Effector memory CD4-positive, alpha-beta T cell (primary cell): Measurements from ENCODE around the gene KIAA1328.

Experiments
- DNase-seq, 3 donors: peaks; one replicate each; pipeline ENCODE4 v3.0.0-alpha.2; 2020
- H3K27ac ChIP-seq: 2 replicates; pipeline ENCODE4 v1.7.0; 2013; ENCODE audit warnings: mild to moderate bottlenecking, low read length, moderate library complexity; ENCODE audit not compliant: insufficient read depth, poor library complexity, severe bottlenecking
- H3K27me3 ChIP-seq: replicated peaks from 2 replicates; pipeline ENCODE4 v1.7.0; 2013; ENCODE audit warnings: mild to moderate bottlenecking, low read length; ENCODE audit not compliant: insufficient read depth, control insufficient read depth, poor library complexity, severe bottlenecking
- H3K36me3 ChIP-seq: 2 replicates; pipeline ENCODE4 v1.7.0; 2013; ENCODE audit warnings: mild to moderate bottlenecking, low read length, moderate library complexity; ENCODE audit not compliant: control insufficient read depth, insufficient read depth
- H3K4me1 ChIP-seq: 2 replicates; pipeline ENCODE4 v1.7.0; 2013; ENCODE audit warnings: low read length, mild to moderate bottlenecking; ENCODE audit not compliant: control insufficient read depth, insufficient read depth, poor library complexity, severe bottlenecking
- H3K4me3 ChIP-seq: 2 replicates; pipeline ENCODE4 v1.7.0; 2013; ENCODE audit warnings: low read length, low read depth, mild to moderate bottlenecking; ENCODE audit not compliant: insufficient read depth, poor library complexity, severe bottlenecking
- H3K9me3 ChIP-seq: 2 replicates; pipeline ENCODE4 v1.7.0; 2013; ENCODE audit warnings: mild to moderate bottlenecking, low read length, moderate library complexity; ENCODE audit not compliant: control insufficient read depth

Gene KIAA1328

GRCh38 chr18:36917907-36918306 lies 89.0 kb downstream of the KIAA1328 start:
- Histone ChIP-seq H3K9me3 (no peaks in the 10 kb centered on the region), H3K4me3 (no peak overlapping the region), H3K27me3 (no peaks in the 10 kb centered on the region), H3K4me1 (no peaks in the 10 kb centered on the region), H3K27ac (no peak overlapping the region), H3K36me3 (no peaks in the 10 kb centered on the region)
- no peak for DNase-seq

- Histone ChIP-seq H3K4me1 (no peaks in the 10 kb centered on the region), H3K9me3 (no peaks in the 10 kb centered on the region), H3K27me3 (no peaks in the 10 kb centered on the region), H3K4me3 (no peak overlapping the region), H3K27ac (no peak overlapping the region), H3K36me3 (no peaks in the 10 kb centered on the region)
- no peak for DNase-seq
Measured at GRCh38 chr18:36929601-36930000, 100.7 kb downstream of the KIAA1328 start.

- Histone ChIP-seq H3K4me3 (no peak overlapping the region), H3K9me3 (no peaks in the 10 kb centered on the region)
Measured at GRCh38 chr18:36931106-36931505, 102.2 kb downstream of the KIAA1328 start.

GRCh38 chr18:36933552-36933951 lies 104.6 kb downstream of the KIAA1328 start:
- Histone ChIP-seq H3K9me3 (no peaks in the 10 kb centered on the region), H3K27ac (no peak overlapping the region), H3K4me1 (no peaks in the 10 kb centered on the region), H3K36me3 (no peaks in the 10 kb centered on the region), H3K4me3 (no peak overlapping the region), H3K27me3 (no peaks in the 10 kb centered on the region)
- no peak for DNase-seq

More at GRCh38 chr18:36931106-36931505, 102.2 kb downstream of the KIAA1328 start:
- no peak overlapping the region for H3K27ac ChIP-seq
- DNase-seq, result no peak
- no peaks in the 10 kb centered on the region for H3K4me1 ChIP-seq
- no peaks in the 10 kb centered on the region for H3K36me3 ChIP-seq
- H3K27me3 ChIP-seq, result no peaks in the 10 kb centered on the region

- Histone ChIP-seq H3K27me3 (no peaks in the 10 kb centered on the region), H3K27ac (no peak overlapping the region), H3K36me3 (no peaks in the 10 kb centered on the region), H3K9me3 (no peaks in the 10 kb centered on the region), H3K4me1 (no peaks in the 10 kb centered on the region), H3K4me3 (no peak overlapping the region)
- no peak for DNase-seq
Measured at GRCh38 chr18:36934884-36935283, 106.0 kb downstream of the KIAA1328 start.

GRCh38 chr18:36942264-36942663 lies 113.3 kb downstream of the KIAA1328 start:
- Histone ChIP-seq H3K4me1 (no peaks in the 10 kb centered on the region), H3K36me3 (no peaks in the 10 kb centered on the region)
- no peak for DNase-seq

GRCh38 chr18:36947820-36948348 lies 119.0 kb downstream of the KIAA1328 start:
- Histone ChIP-seq H3K36me3 (no peaks in the 10 kb centered on the region), H3K4me3 (no peak overlapping the region), H3K27ac (no peak overlapping the region), H3K27me3 (no peaks in the 10 kb centered on the region), H3K4me1 (no peaks in the 10 kb centered on the region), H3K9me3 (no peaks in the 10 kb centered on the region)
- DNase-seq, result no peak

More at GRCh38 chr18:36942264-36942663, 113.3 kb downstream of the KIAA1328 start:
- H3K27me3 ChIP-seq, result no peaks in the 10 kb centered on the region
- H3K27ac ChIP-seq, result no peak overlapping the region
- no peak overlapping the region for H3K4me3 ChIP-seq
- no peaks in the 10 kb centered on the region for H3K9me3 ChIP-seq

- Histone ChIP-seq H3K27ac (no peak overlapping the region), H3K27me3 (no peaks in the 10 kb centered on the region), H3K4me1 (no peaks in the 10 kb centered on the region), H3K9me3 (no peaks in the 10 kb centered on the region), H3K4me3 (no peak overlapping the region), H3K36me3 (no peaks in the 10 kb centered on the region)
- DNase-seq, result no peak
Measured at GRCh38 chr18:36950282-36950681, 121.4 kb downstream of the KIAA1328 start.

- H3K4me1 ChIP-seq, result no peaks in the 10 kb centered on the region
- H3K4me3 ChIP-seq, result no peak overlapping the region
- DNase-seq, result no peak
- no peaks in the 10 kb centered on the region for H3K27me3 ChIP-seq
- no peak overlapping the region for H3K27ac ChIP-seq
- no peaks in the 10 kb centered on the region for H3K36me3 ChIP-seq
- no peaks in the 10 kb centered on the region for H3K9me3 ChIP-seq
Measured at GRCh38 chr18:36950960-36951359, 122.0 kb downstream of the KIAA1328 start.

GRCh38 chr18:36953047-36953446 lies 124.1 kb downstream of the KIAA1328 start:
- Histone ChIP-seq H3K4me1 (no peaks in the 10 kb centered on the region), H3K9me3 (no peaks in the 10 kb centered on the region), H3K27me3 (no peaks in the 10 kb centered on the region), H3K27ac (no peak overlapping the region), H3K36me3 (no peaks in the 10 kb centered on the region), H3K4me3 (no peak overlapping the region)
- DNase-seq, result no peak
